ENCODE results near the gene MRPL36.

MRPL36 gene

GRCh38 chr5:1784197-1785050, 15.2 kb downstream of the MRPL36 start:
- no peak for TF ChIP-seq CTCF (IDR thresholded peaks at IDR 0.05)
- Histone ChIP-seq H3K4me1 (ENCODE audit: control insufficient read depth in 1 of 2, insufficient read depth in 1 of 2, low read depth in 1 of 2, low read length in 1 of 2) (no peaks in the 10 kb centered on the region), H3K27ac (no peak overlapping the region), H3K4me3 (ENCODE audit: low read depth in 1 of 2, low read length in 1 of 2) (no peak overlapping the region), H3K27me3 (peaks cover 21% of the 10 kb centered on the region), H3K9me3 (no peaks in the 10 kb centered on the region), H3K36me3 (no peaks in the 10 kb centered on the region)

GRCh38 chr5:1783216-1783554, 16.5 kb downstream of the MRPL36 start:
- Histone ChIP-seq H3K4me3 (ENCODE audit: low read depth in 1 of 2, low read length in 1 of 2) (no peak overlapping the region), H3K36me3 (no peaks in the 10 kb centered on the region), H3K9me3 (no peaks in the 10 kb centered on the region), H3K27ac (no peak overlapping the region), H3K4me1 (ENCODE audit: control insufficient read depth in 1 of 2, insufficient read depth in 1 of 2, low read depth in 1 of 2, low read length in 1 of 2) (no peaks in the 10 kb centered on the region), H3K27me3 (peaks cover 18% of the 10 kb centered on the region)
- TF ChIP-seq CTCF (IDR thresholded peaks at IDR 0.05): no peak

DNA sequence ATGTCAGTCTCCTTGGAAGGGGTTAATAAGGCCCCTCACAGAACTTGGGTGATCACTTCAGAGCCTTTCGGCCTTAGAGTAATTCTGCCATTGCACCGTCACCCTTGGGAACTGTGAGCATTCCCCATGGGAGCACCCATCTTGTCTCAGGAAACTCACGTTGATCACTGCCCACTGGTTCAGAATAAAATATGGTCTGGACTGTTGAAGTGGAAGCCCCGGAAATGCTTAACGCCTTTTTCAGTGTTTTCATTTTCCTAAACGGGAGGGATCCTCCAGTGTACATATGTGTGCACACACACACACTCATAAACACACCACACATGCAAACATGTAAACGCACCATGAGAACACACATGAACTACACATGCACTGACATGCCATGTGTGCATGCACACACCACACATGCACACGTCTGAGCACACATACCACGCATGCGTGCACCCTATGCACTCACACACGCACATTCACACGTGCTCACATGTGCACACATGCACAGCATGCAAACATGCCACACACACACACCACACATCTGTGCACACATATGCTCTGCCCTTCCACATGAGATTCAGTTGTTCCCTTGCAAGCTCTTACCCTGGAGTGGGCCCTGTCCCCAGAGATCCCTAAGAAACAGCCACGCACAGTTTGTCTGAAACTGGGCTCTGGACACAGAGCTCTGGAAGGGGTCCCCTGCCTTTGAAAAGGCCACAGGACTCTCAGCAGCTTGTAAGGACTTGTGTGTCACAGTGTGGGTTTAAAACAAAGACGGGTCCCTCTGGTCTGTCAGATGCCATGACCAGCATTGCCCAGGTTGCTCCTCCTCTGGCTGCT, 17.0 kb downstream of the MRPL36 start:
- Histone ChIP-seq H3K36me3 (no peaks in the 10 kb centered on the region), H3K27me3 (peaks cover 17% of the 10 kb centered on the region), H3K9me3 (no peaks in the 10 kb centered on the region), H3K27ac (no peak overlapping the region), H3K4me1 (ENCODE audit: control insufficient read depth in 1 of 2, insufficient read depth in 1 of 2, low read depth in 1 of 2, low read length in 1 of 2) (no peaks in the 10 kb centered on the region), H3K4me3 (ENCODE audit: low read depth in 1 of 2, low read length in 1 of 2) (no peak overlapping the region)
- no peak for TF ChIP-seq CTCF (IDR thresholded peaks at IDR 0.05)

DNA sequence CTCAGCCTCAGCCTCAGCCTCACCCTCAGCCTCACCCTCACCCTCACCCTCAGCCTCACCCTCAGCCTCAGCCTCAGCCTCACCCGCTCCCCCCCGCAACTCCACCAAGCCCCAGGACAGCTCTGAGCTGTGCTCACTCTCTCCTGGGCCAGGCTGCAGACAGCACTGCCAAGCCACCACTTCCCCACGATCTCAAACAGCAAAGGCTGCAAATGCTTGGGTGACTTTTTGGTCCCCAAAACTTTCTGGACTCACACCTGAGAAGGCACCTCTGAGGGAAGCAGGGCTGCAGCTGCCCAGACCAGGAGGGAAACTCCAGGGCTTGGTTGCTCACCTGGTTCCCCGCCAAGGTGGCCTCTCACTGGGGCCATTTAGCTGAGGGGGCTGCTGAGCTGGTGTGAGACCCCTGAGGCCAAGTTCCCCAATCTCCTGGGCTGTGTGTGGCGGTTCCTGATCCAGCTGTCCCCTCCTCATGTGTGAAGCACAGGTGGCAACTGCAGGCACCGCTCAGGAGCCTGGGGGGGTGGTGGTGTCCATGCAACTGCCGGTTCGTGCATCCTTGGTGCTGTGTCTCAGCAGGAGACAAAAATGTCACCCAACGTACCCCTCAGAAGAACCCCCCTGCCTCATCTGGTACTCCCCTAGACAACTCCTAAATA, 17.8 kb downstream of the MRPL36 start:
- H3K36me3 ChIP-seq: no peaks in the 10 kb centered on the region
- no peak overlapping the region for H3K27ac ChIP-seq
- H3K4me3 ChIP-seq (ENCODE audit: low read depth in 1 of 2, low read length in 1 of 2): no peak overlapping the region
- peaks cover 17% of the 10 kb centered on the region for H3K27me3 ChIP-seq
- no peaks in the 10 kb centered on the region for H3K9me3 ChIP-seq
- no peak for TF ChIP-seq CTCF (IDR thresholded peaks at IDR 0.05)
- no peaks in the 10 kb centered on the region for H3K4me1 ChIP-seq (ENCODE audit: control insufficient read depth in 1 of 2, insufficient read depth in 1 of 2, low read depth in 1 of 2, low read length in 1 of 2)

DNA sequence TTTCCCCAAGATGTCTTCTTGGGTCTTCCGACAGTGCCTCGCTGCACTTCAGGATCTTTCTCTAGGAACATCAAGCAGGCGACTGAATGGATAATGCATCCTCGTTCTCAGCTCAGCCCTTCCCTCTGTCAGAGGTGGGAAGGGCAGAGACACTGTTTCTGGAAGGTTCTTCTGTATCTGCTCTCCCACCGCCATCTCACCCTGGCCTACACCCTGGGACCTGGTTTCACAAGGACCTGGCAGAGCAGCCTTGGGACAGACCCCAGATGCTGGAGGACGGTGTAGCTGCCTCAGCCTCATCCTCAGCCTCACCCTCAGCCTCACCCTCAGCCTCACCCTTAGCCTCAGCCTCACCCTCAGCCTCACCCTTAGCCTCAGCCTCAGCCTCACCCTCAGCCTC, 18.5 kb downstream of the MRPL36 start:
- H3K4me3 ChIP-seq (ENCODE audit: low read depth in 1 of 2, low read length in 1 of 2): no peak overlapping the region
- H3K4me1 ChIP-seq (ENCODE audit: control insufficient read depth in 1 of 2, insufficient read depth in 1 of 2, low read depth in 1 of 2, low read length in 1 of 2): no peaks in the 10 kb centered on the region
- H3K27me3 ChIP-seq: peaks cover 17% of the 10 kb centered on the region
- H3K9me3 ChIP-seq: no peaks in the 10 kb centered on the region
- no peaks in the 10 kb centered on the region for H3K36me3 ChIP-seq
- TF ChIP-seq CTCF (IDR thresholded peaks at IDR 0.05): no peak
- no peak overlapping the region for H3K27ac ChIP-seq
